Measurements from ENCODE around the gene GPR158. TPM values are rescaled to one million over a fixed set of nuclear protein-coding genes. Genes with fewer than 3 reads are reported as not detected.

The GPR158 gene
- total and polyA plus RNA-seq, 2 donors (not counting 1 experiment from before 2014, with no cell fraction given): 0.33 TPM; not detected in 1

GRCh38 chr10:25615926-25616325 is 441.1 kb downstream of the GPR158 start:
- TF ChIP-seq CTCF (conservative IDR thresholded peaks at IDR 0.05 in 1 of 2, IDR thresholded peaks at IDR 0.05 in 1 of 2; ENCODE audit: low read depth in 1 of 2, low read length in 2 of 2): no peak
- TF ChIP-seq EZH2 (IDR thresholded peaks at IDR 0.05; ENCODE audit: low read length, missing control alignments): no peak
- H2AFZ ChIP-seq (ENCODE audit: low read length): no peak overlapping the region
- H3K79me2 ChIP-seq (ENCODE audit: control insufficient read depth, insufficient read depth, low read length): no peaks in the 10 kb centered on the region
- H3K4me3 ChIP-seq (replicated peaks in 1 of 4; ENCODE audit: control extremely low read depth in 1 of 4, insufficient read depth in 1 of 4, low read depth in 3 of 4, low read length in 4 of 4): no peak overlapping the region
- H3K9ac ChIP-seq (ENCODE audit: insufficient read depth, low read length): no peak overlapping the region
- no peaks in the 10 kb centered on the region for H3K4me1 ChIP-seq (ENCODE audit: control insufficient read depth, extremely low read depth, insufficient read depth, low read length)
- H3K36me3 ChIP-seq (ENCODE audit: control insufficient read depth, insufficient read depth, low read length): no peaks in the 10 kb centered on the region
- no peak for DNase-seq (ENCODE audit: low read depth in 2 of 2)
- no peaks in the 10 kb centered on the region for H3K27me3 ChIP-seq (ENCODE audit: control insufficient read depth, insufficient read depth, low read length)
- H3K27ac ChIP-seq (ENCODE audit: insufficient read depth, low read length): no peak overlapping the region
- no peaks in the 10 kb centered on the region for H3K9me3 ChIP-seq (ENCODE audit: control insufficient read depth, insufficient read depth, low read depth, low read length)
- no peaks in the 10 kb centered on the region for H4K20me1 ChIP-seq (ENCODE audit: control insufficient read depth, extremely low read depth, insufficient read depth, low read length)
- no peak overlapping the region for H3K4me2 ChIP-seq (ENCODE audit: extremely low read depth, insufficient read depth, low read length)

- H3K4me2 ChIP-seq (ENCODE audit: extremely low read depth, insufficient read depth, low read length): no peak overlapping the region
- TF ChIP-seq CTCF (conservative IDR thresholded peaks at IDR 0.05 in 1 of 2, IDR thresholded peaks at IDR 0.05 in 1 of 2; ENCODE audit: low read depth in 1 of 2, low read length in 2 of 2) (no peak), EZH2 (IDR thresholded peaks at IDR 0.05; ENCODE audit: low read length, missing control alignments) (no peak)
- no peak overlapping the region for H3K4me3 ChIP-seq (replicated peaks in 1 of 4; ENCODE audit: control extremely low read depth in 1 of 4, insufficient read depth in 1 of 4, low read depth in 3 of 4, low read length in 4 of 4)
- no peaks in the 10 kb centered on the region for H3K36me3 ChIP-seq (ENCODE audit: control insufficient read depth, insufficient read depth, low read length)
- no peaks in the 10 kb centered on the region for H4K20me1 ChIP-seq (ENCODE audit: control insufficient read depth, extremely low read depth, insufficient read depth, low read length)
- no peak overlapping the region for H3K9ac ChIP-seq (ENCODE audit: insufficient read depth, low read length)
- no peaks in the 10 kb centered on the region for H3K4me1 ChIP-seq (ENCODE audit: control insufficient read depth, extremely low read depth, insufficient read depth, low read length)
- H3K9me3 ChIP-seq (ENCODE audit: control insufficient read depth, insufficient read depth, low read depth, low read length): no peaks in the 10 kb centered on the region
- H3K27ac ChIP-seq (ENCODE audit: insufficient read depth, low read length): no peak overlapping the region
- H2AFZ ChIP-seq (ENCODE audit: low read length): no peak overlapping the region
- no peak for DNase-seq (ENCODE audit: low read depth in 2 of 2)
- H3K27me3 ChIP-seq (ENCODE audit: control insufficient read depth, insufficient read depth, low read length): no peaks in the 10 kb centered on the region
- H3K79me2 ChIP-seq (ENCODE audit: control insufficient read depth, insufficient read depth, low read length): no peaks in the 10 kb centered on the region
These were observed 442.2 kb downstream of the GPR158 start for GRCh38 chr10:25616903-25617592.

GRCh38 chr10:25627606-25628005 is 452.8 kb downstream of the GPR158 start:
- Histone ChIP-seq H3K4me1 (ENCODE audit: control insufficient read depth, extremely low read depth, insufficient read depth, low read length) (no peaks in the 10 kb centered on the region), H3K9ac (ENCODE audit: insufficient read depth, low read length) (no peak overlapping the region), H4K20me1 (ENCODE audit: control insufficient read depth, extremely low read depth, insufficient read depth, low read length) (no peaks in the 10 kb centered on the region), H3K27me3 (ENCODE audit: control insufficient read depth, insufficient read depth, low read length) (no peaks in the 10 kb centered on the region), H3K27ac (ENCODE audit: insufficient read depth, low read length) (no peak overlapping the region), H3K4me2 (ENCODE audit: extremely low read depth, insufficient read depth, low read length) (no peak overlapping the region), H3K9me3 (ENCODE audit: control insufficient read depth, insufficient read depth, low read depth, low read length) (no peaks in the 10 kb centered on the region), H3K79me2 (ENCODE audit: control insufficient read depth, insufficient read depth, low read length) (no peaks in the 10 kb centered on the region), H3K36me3 (ENCODE audit: control insufficient read depth, insufficient read depth, low read length) (no peaks in the 10 kb centered on the region), H3K4me3 (replicated peaks in 1 of 4; ENCODE audit: control extremely low read depth in 1 of 4, insufficient read depth in 1 of 4, low read depth in 3 of 4, low read length in 4 of 4) (no peak overlapping the region), H2AFZ (ENCODE audit: low read length) (no peak overlapping the region)
- DNase-seq (ENCODE audit: low read depth in 2 of 2): no peak
- no peak for TF ChIP-seq EZH2 (IDR thresholded peaks at IDR 0.05; ENCODE audit: low read length, missing control alignments)
- TF ChIP-seq CTCF (conservative IDR thresholded peaks at IDR 0.05 in 1 of 2, IDR thresholded peaks at IDR 0.05 in 1 of 2; ENCODE audit: low read depth in 1 of 2, low read length in 2 of 2): no peak

Data from fibroblast of lung (primary cell).